Stimulated activated CD4-positive, alpha-beta T cell treated with anti-CD3 and anti-CD28 coated beads, Interleukin-1b, Interleukin-23, amount 100 ng/mL, for 4 hours (primary cell): ENCODE results near the gene SPC25.
"Not testable (repeated sequence)": the region's sequence is repeated elsewhere in the genome, so short reads cannot be mapped to it uniquely, and the experiment has no call there.

Experiments
- DNase-seq, 2 donors: peaks; one replicate each; pipeline ENCODE4 v3.0.0-alpha.2; 2020; ENCODE audit warnings: low read depth in 2 of 2

The SPC25 gene

DNA sequence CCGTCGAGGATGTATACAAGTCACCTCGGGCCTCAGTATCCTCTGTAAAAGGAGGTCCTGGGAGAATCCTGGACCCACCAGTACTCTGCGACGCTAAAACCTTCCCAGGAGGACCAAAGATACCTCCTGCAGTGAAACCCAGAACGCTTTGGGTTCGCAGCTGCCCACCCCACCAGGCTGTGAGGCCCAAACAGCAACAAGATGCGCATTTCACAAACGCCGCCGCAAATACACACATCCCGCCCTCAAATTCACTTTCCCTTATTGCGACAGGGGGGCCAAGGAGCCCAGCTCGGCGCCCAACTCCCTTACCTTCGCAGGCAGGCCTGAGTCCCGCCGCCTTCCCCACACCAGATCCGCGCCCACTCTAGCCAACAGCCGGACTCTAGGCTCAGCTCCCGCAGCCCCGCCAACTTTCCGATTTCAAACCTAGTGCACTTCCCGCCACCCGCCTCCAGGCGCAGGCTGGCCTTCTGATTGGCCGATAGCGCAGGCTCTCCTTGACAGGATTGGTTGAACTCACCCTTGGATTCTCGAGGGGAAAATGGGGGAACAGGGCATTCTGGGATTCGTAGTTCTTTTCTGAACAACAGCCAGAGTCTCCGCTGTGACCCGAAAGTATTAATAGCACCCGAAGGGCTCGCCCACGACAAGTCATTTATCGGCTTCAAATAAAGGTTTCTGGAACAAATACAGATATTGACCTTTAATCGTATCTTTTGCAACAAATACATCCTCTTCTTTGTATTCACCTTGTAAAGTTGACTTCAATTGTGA, at the start of gene SPC25:
SPC25 (minus strand) TSS at position 425 of the 777 bp plus-strand sequence. CDS start 911 bp downstream, outside the sequence.
- peak; percentile 70 to 76 for DNase-seq

DNA sequence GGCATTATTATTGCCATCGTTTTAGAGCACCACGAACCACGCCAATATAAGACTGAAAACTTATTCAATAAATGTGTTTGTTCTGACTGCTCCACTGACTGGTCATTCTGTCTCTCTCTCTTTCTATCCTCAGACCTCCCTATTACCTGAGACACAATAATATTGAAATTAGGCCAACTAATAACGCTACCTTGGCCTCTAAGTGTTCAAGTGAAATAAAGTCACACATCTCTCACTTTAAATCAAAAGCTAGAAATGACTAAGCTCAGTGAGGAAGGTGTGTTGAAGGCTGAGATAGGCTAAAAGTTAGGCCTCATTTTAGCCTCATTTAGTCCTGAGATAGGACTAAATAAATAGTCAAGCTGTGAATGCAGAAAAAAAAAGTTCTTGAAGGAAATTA, 49.7 kb upstream of the SPC25 start:
- no peak for DNase-seq

DNA sequence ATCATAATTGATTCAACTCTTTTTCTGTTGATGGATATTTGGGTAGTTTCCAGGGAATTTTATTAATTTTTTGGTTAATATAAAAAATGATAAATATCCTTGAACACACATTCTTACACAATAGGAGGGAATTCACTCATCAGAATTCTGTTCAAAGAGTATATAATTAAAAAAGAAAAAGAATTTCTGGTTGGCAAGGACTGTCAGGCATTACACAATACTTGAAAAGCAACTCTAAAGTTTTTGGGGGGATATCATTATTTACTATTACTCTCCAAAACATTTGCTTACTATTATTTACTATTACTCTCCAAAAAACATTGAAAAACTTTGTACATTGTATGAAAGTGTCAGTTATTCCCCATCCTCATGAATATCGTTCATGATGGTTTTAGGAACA, 48.8 kb upstream of the SPC25 start:
- no peak for DNase-seq

DNA sequence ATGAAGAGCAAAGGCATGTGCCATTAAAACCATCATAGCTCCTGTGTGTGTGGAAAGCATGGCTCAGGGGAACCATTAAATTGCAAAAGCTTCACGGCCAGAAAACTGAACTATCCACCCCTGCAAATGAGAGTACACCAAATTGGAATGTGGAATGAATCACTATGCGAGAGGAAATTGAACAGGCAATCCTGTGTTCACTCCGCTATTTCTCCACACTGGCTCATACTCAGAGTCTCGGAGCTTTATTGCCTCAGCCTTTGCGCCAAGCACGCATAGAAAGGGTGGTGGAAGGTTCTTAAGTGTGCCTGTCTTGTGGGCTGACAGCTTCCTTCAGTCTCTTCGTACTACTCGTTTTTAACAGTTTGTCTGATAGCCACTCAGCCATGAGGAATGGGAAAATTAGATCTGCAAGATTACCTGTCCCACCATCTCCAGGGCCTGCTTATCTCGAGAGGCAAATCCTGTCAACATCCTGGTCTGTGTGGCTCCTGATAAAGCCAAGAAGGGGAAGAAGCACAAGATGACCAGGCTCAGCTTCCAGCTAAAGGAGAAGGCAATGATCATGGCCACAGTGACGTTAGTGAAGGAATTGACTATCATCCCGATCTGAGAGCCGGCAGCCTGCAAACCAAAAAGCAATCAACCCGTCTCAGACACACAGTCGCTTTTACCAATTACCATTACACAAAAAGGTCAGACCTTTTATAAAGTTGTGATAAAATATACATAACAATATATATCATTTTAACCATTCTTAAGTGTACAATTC, 45.8 kb upstream of the SPC25 start:
- DNase-seq, result no peak

- DNase-seq, result no peak
Observed at GRCh38 chr2:168934826-168935225, 44.6 kb upstream of the SPC25 start.

DNA sequence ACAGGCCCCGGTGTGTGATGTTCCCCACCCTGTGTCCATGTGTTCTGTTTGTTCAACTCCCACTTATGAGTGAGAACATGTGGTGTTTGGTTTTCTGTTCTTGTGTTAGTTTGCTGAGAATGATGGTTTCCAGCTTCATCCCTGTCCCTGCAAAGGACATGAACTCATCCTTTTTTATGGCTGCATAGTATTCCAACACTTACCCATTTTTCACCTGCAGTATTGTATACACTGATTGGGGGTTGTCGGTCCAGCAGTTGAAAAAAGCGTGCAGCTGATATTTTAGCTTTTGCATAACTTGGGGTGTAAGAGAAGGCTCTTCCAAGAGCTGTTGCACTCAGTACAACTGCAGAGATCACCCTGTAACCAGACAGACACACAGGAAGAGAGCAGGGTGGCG, 41.9 kb upstream of the SPC25 start:
- not testable (repeated sequence) for DNase-seq

GRCh38 chr2:168930242-168930641, 40.0 kb upstream of the SPC25 start:
- no peak for DNase-seq

GRCh38 chr2:168929031-168929430, 38.8 kb upstream of the SPC25 start:
- DNase-seq, result no peak

- DNase-seq, result no peak
Observed at GRCh38 chr2:168928113-168928831, 38.0 kb upstream of the SPC25 start.

- DNase-seq, result no peak
Observed at GRCh38 chr2:168926621-168927386, 36.6 kb upstream of the SPC25 start.

- no peak for DNase-seq
Observed at GRCh38 chr2:168920504-168921157, 30.4 kb upstream of the SPC25 start.

GRCh38 chr2:168916331-168916675, 26.1 kb upstream of the SPC25 start:
- no peak for DNase-seq

GRCh38 chr2:168915441-168916330, 25.5 kb upstream of the SPC25 start:
- DNase-seq, result no peak

DNA sequence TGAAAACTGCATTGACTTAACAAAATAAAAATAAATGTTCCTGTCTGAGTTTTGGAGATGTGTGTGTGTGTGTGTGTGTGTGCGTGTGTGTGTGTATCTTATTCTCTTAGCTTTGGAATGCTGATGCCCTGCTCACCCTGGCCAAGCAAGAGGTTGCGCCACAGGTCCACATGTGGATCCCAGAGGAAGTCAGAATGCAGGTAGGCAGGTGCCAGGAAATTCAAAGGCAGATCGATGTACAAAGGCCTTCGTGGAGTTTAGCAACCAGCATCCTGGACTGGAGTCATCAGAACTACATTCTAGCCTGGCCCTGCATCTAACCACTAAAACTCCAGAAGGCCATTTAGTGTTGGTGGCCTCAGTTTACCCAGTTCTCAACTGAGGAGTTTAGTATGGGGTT, 23.3 kb upstream of the SPC25 start:
- DNase-seq, result no peak

GRCh38 chr2:168912901-168913369, 22.7 kb upstream of the SPC25 start:
- DNase-seq, result no peak

GRCh38 chr2:168912466-168912865, 22.2 kb upstream of the SPC25 start:
- DNase-seq, result no peak

DNA sequence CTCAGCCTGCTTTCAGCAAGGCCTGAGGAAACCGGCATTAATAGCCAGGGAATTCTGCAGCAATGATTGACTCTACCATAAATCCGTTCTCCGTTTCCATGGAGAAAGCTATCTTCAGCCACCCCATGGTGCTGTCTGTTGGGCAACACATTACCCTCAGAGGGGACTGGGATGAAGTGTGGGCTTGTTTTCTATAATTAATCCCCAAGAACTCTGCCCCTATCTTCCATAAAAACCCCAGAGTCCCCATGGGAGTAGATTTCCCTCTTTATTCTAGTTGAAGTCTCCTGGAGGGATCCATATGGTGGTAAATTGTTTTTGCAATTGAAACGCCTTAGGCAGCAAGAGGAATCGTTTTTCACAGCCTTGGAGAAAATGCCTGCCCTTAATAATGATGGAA, 20.1 kb upstream of the SPC25 start:
- DNase-seq, result no peak

- DNase-seq, result no peak
Observed at GRCh38 chr2:168907940-168908662, 17.9 kb upstream of the SPC25 start.

DNA sequence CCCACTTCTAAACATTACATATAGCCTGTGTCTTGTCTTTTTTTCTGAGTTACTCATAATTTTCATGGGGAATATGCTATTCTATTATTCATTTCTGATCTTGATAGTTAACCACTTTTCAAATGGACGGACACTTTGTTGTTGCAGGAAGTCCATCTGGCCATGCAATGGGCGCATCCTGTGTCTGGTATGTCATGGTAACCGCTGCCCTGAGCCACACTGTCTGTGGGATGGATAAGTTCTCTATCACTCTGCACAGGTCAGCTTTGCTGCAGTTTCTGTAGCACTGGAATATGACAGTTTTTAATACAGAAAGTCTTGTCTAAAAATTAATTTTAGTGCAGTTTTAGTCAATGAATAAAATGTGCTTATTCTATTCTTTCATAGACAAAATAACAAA, 14.1 kb upstream of the SPC25 start:
- DNase-seq, result no peak
